ENCODE measurements around the gene ROBO2.

Gene ROBO2, protein sequence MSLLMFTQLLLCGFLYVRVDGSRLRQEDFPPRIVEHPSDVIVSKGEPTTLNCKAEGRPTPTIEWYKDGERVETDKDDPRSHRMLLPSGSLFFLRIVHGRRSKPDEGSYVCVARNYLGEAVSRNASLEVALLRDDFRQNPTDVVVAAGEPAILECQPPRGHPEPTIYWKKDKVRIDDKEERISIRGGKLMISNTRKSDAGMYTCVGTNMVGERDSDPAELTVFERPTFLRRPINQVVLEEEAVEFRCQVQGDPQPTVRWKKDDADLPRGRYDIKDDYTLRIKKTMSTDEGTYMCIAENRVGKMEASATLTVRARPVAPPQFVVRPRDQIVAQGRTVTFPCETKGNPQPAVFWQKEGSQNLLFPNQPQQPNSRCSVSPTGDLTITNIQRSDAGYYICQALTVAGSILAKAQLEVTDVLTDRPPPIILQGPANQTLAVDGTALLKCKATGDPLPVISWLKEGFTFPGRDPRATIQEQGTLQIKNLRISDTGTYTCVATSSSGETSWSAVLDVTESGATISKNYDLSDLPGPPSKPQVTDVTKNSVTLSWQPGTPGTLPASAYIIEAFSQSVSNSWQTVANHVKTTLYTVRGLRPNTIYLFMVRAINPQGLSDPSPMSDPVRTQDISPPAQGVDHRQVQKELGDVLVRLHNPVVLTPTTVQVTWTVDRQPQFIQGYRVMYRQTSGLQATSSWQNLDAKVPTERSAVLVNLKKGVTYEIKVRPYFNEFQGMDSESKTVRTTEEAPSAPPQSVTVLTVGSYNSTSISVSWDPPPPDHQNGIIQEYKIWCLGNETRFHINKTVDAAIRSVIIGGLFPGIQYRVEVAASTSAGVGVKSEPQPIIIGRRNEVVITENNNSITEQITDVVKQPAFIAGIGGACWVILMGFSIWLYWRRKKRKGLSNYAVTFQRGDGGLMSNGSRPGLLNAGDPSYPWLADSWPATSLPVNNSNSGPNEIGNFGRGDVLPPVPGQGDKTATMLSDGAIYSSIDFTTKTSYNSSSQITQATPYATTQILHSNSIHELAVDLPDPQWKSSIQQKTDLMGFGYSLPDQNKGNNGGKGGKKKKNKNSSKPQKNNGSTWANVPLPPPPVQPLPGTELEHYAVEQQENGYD (N-terminal part only)

GRCh38 chr3:77039606-77040171 lies at the start of gene ROBO2:
Gene ROBO2 (plus strand): TSS chr3:77040099. CDS start chr3:77040786, 687 bp downstream.
- DNase-seq (ENCODE audit: low read depth): no peak

DNA sequence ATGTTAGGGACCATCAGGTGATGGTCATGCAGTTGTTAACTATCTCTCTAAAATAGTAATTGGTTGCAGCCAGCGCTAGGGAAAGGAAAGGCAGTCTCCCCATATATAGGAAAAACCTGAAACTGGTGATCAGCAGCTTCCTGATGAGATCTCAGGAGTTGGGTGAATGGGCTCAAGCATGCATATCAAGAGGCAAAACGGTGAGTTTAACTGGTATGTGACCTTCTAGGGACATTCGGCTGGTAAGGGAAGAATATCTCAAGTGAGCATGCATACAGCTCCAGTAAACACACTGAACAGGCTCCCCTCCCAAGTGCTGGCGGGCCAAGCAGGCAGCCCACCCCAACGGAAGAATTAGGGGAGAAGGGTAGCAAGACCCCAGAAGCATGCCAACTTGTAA lies 49.3 kb upstream of the ROBO2 start:
- DNase-seq (ENCODE audit: low read depth): no peak

DNA sequence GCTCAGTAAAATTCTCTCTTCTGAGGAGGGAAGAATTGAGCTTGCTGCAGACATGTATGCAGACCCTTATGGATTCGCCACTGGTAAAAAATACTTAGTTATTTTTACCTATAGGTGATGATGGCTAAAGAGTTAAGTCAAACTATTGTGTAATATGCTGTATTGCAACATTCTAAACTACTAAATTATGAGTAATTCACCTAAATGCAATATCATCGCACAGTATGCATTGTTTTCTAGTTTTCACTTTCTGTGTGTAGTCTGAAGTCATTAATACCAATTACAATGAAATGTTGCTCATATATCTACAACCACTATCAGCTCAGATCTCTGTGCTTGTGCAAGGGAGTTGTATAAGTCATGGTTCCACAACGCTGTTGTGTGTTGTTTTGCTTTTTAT lies 48.7 kb upstream of the ROBO2 start:
- DNase-seq (ENCODE audit: low read depth): no peak

GRCh38 chr3:76997733-76998132 lies 42.2 kb upstream of the ROBO2 start:
- no peak for DNase-seq (ENCODE audit: low read depth)

GRCh38 chr3:76998555-76998954 lies 41.3 kb upstream of the ROBO2 start:
- DNase-seq (ENCODE audit: low read depth): no peak

DNA sequence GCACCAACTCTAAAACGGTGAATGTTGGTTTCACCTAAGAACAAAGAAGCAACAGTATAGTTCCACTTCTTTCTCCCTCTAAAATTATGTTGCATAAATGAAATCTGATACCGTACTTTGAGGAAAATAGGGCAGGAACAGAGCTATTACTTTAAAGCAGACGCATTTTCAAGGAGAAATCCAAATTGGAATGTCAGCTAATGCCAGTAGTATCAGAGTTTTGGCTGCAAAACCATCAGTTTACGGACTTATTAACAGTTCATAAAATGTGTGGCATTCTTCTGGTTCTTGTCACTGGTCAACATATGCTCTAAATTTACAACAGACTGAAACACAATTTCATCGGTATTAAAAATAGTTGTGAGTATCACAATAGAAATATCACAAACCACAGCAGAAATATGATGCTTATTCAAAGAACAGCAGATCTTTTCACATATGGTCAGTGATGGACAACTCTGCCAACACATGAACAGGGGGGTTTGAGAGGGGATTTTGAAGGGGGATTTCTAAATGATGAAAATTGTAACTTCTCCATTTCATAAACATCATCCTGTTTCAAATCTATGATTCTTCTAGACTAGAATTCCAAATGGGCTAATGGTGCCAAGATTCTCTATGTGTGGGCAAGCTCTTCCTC lies 38.7 kb upstream of the ROBO2 start:
- no peak for DNase-seq (ENCODE audit: low read depth)

DNA sequence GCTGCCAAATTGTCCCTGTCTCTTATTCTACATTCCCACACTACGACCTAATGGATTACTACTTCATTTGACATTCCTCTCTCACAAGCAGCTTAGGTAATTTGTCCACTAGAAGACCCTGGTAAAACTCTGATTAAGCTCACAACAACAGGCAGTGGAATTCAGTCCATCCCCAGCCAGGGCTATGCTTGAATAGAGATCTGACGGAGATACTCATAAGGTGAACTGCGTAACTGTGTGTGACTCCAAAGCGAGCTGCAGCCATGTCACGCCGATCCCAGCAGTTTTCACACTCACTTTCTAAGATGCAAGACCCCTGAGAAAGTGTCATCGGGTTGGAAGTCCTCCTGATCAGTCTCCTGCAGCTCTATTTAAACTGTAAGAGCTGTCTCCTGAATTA lies 25.7 kb upstream of the ROBO2 start:
- DNase-seq (ENCODE audit: low read depth): no peak

DNA sequence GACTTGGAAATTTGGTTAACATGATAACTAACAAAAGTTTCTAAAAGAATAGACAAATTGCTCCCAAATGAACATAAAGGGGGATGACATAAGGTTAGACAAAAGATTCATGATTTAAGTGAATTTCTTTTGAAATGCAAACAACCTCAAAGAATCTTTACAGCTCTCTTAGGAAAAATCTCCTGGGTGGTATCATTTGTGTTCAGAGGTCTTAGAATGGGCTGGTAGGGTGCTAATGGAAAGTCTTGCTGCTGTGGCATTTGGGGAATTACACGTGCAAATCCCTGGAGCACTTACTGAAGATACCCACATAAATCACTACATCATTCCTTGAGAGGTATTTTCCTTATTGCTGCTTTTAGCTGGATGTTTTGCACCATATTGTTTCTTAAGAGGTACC lies 14.4 kb upstream of the ROBO2 start:
- no peak for DNase-seq (ENCODE audit: low read depth)

GRCh38 chr3:77026904-77027634 lies 12.8 kb upstream of the ROBO2 start:
- no peak for DNase-seq (ENCODE audit: low read depth)

GRCh38 chr3:77028005-77028404 lies 11.9 kb upstream of the ROBO2 start:
- DNase-seq (ENCODE audit: low read depth): no peak

DNA sequence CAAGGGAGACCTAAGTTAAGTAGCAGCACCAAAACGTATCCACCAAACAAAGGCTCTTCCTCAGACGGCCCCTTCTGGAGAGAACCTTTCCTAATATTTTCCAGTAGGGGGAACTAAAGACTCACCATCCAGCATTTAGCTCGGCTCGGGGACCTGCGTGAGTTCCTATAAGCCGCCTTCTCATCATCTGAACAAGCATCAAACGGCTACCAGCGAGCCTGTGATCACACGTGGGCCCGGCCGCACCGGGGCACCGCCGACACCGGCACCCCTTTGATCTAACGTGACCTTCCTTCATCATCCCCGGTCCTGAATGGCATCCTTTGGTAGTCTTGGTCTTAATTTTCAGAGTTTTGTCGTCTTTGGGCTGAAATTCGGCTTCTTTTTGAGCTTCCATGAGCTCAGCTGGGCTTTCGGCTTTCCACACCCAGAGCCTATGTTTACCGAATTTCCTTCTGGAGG lies 1.4 kb upstream of the ROBO2 start:
- no peak for DNase-seq (ENCODE audit: low read depth)

DNA sequence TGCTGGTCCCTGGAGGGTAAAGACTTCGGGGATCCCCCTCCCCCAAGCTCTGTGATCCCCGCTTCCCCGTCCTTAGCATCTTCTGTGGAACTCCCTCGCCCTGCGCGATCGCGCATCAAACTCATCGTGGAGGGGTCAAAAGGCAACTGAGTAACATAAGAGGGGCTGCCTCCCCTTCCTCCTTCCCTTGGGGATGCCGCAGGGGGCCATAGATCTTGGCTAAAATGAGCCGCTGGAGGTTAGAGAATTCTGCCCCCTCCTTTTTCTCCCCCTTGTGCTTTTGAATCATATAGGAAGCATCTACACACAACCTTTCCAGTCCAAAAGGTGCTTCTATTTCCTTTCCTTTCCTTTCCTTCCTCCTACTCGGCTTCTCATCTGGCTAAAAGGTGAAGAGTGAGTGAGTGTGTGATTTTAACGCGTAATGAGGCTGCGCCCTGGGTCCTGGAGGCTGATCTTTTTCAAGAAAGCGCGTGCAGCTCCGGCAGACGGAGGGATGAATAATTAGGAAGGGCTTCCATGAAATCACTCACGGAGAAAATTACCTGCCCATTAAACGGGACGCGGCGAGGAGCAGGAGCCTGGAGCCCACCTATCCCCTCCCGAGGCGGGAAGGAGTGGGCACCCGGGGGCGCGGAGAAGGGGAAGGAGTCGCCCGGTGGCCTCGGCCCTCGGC lies 831 bp upstream of the ROBO2 start:
- no peak for DNase-seq (ENCODE audit: low read depth)

DNA sequence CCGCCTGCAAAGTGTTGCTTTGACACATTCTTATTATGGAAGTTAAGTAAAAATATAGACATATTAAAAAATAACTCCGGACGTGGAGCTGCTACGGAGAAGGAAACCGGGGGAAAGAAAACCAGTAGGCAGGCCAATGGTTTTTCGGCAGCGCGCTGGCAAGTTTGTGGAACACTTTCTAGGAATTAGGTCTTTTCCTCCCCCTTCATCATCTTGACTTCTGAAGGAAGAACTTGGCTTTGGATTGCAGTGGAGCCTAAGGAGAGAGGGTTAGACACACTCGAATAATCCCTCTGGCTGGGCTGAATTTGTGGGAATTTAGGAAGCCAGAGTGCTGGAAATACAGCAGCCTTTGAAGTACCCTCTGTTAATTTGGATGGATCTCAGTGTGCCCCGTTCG lies 317 bp downstream of the ROBO2 start:
- no peak for DNase-seq (ENCODE audit: low read depth)

- DNase-seq (ENCODE audit: low read depth): no peak
These were observed 1.2 kb downstream of the ROBO2 start for GRCh38 chr3:77040926-77041722.

DNA sequence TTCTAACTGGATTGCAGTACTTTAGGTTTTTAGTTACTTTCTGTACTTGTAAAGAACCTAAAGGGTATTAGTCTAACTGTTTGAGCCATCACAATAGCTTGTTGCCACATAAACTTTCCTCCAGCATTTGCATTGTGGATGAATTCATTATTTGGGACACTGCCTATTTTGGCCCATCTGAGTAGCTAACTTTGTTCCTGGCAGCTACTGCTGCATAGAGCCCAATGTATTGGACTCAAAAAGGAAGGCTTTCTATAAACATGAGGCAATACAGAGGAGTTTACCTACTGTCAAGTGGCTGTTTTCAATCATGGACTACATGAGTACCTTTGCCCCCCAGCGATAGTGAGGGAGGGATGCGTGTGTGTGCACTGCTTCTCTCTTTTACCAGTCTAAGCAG lies 1.9 kb downstream of the ROBO2 start:
- DNase-seq (ENCODE audit: low read depth): no peak

GRCh38 chr3:77042343-77042742 lies 2.4 kb downstream of the ROBO2 start:
- no peak for DNase-seq (ENCODE audit: low read depth)

- no peak for DNase-seq (ENCODE audit: low read depth)
These were observed 3.0 kb downstream of the ROBO2 start for GRCh38 chr3:77042882-77043281.

DNA sequence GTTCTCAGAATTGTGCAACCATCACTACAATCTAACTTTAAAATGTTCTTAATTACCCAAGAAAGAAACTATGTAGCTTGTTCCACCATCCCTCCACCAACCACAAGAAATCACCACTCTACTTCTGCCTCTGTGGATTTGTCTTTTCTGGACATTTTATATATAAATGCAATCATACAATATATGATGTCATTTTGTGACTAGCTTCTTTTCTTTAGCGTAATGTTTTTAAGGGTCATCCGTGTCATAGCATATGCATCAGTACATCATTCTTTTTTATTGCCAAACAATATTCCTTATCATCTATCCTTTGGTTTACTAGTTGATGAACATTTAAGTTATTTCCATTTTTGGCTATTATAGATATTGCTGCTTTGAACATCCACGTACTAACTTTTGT lies 5.8 kb downstream of the ROBO2 start:
- DNase-seq (ENCODE audit: low read depth): no peak

DNA sequence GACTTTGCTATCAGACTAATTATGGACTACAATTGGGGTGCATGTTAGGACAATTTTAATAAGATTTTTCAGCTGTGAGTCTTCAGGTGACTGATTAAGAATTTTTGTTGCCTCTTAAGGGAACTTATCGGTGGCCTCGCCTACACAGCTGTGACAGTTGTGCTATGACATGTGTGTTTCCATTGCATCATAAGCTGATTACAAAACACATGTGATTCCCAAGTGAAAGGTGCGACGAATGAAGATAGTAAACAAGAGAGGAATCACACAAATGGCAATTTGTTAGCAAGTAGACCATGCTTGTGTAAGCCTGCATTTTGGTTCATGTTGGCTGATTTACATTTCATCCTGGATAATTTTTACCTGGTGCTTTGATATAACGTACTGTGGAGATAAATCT lies 8.3 kb downstream of the ROBO2 start:
- no peak for DNase-seq (ENCODE audit: low read depth)

- DNase-seq (ENCODE audit: low read depth): no peak
These were observed 11.7 kb downstream of the ROBO2 start for GRCh38 chr3:77051591-77051990.

Measured in activated gamma-delta T cell treated with anti-CD3 and anti-CD28 coated beads, Interleukin-2, amount 50 U/mL, for 16 hours (primary cell).